ENCODE measurements around the gene RBM26. TPM values are rescaled to one million over a fixed set of nuclear protein-coding genes. Genes with fewer than 3 reads are reported as not detected.

The RBM26 gene
- total RNA-seq, 1 experiment from 2014 or later, result 70.5 TPM

- H3K4me3 Mint-ChIP-seq, result no peak overlapping the region
- no peak overlapping the region for H3K56ac ChIP-seq (ENCODE audit: insufficient read length, low read depth, low read length)
- no peak overlapping the region for H2BK5ac ChIP-seq (ENCODE audit: insufficient read length, low read length)
- H3K4me1 ChIP-seq (ENCODE audit: insufficient read depth, low read length), result no peaks in the 10 kb centered on the region
- H3K9me3 ChIP-seq (ENCODE audit: control insufficient read depth, low read depth, low read length), result no peaks in the 10 kb centered on the region
- no peaks in the 10 kb centered on the region for H3K27me3 ChIP-seq (ENCODE audit: insufficient read depth, low read length)
- H4K20me1 ChIP-seq (ENCODE audit: control insufficient read depth, insufficient read depth, insufficient read length), result no peaks in the 10 kb centered on the region
- no peak overlapping the region for H2BK120ac ChIP-seq (ENCODE audit: low read depth, low read length, poor library complexity, severe bottlenecking)
- H3T11ph ChIP-seq (ENCODE audit: low read length), result no peak overlapping the region
- H3K79me2 ChIP-seq (ENCODE audit: insufficient read depth, low read length), result no peaks in the 10 kb centered on the region
- WGBS (ENCODE audit: extremely low coverage, insufficient read length, low lambda C conversion rate), result no CpG with 5 or more reads among the region's 5 CpGs
- H3K14ac ChIP-seq (ENCODE audit: insufficient read depth, low read length), result no peak overlapping the region
- H3K18ac ChIP-seq (ENCODE audit: insufficient read length, low read depth, low read length), result no peak overlapping the region
- no peak overlapping the region for H4K91ac ChIP-seq (ENCODE audit: insufficient read length, low read depth, low read length)
- no peaks in the 10 kb centered on the region for H3K23me2 ChIP-seq (ENCODE audit: insufficient read length, low read depth, low read length, poor library complexity, severe bottlenecking)
- no peak overlapping the region for H2BK12ac ChIP-seq (ENCODE audit: insufficient read length, low read depth, low read length)
- H2AK5ac ChIP-seq (ENCODE audit: insufficient read length, low read length), result no peak overlapping the region
- no peak for DNase-seq
- H3K9ac ChIP-seq (ENCODE audit: extremely low read depth, insufficient read length, low read length), result no peak overlapping the region
- no peak overlapping the region for H3K4me2 ChIP-seq (ENCODE audit: insufficient read depth, insufficient read length, low read length)
- peaks cover 6 to 19% of the 10 kb centered on the region in 2 experiments for H3K4me1 Mint-ChIP-seq
- H3K27ac Mint-ChIP-seq, result peak overlapping the region in 1 of 3 experiments; percentile 70; a peak in 1 of 7 replicates
- no peaks in the 10 kb centered on the region for H3K27me3 Mint-ChIP-seq (ENCODE audit: low read depth)
- no peak overlapping the region for H4K5ac ChIP-seq (ENCODE audit: insufficient read length, low read depth, low read length)
- no peaks in the 10 kb centered on the region for H3K36me3 Mint-ChIP-seq (ENCODE audit: insufficient read depth in 1 of 3, low read depth in 3 of 3)
- no peak for TF ChIP-seq CTCF (conservative IDR thresholded peaks at IDR 0.05)
- no peaks in the 10 kb centered on the region for H3K79me1 ChIP-seq (ENCODE audit: insufficient read depth, low read depth, low read length, poor library complexity, severe bottlenecking)
- no peak overlapping the region for H3K23ac ChIP-seq (ENCODE audit: insufficient read length, low read depth, low read length)
- no peak overlapping the region for H2BK15ac ChIP-seq (ENCODE audit: low read depth, low read length)
- H4K8ac ChIP-seq (replicated peaks; ENCODE audit: insufficient read length, low read depth, low read length), result no peak overlapping the region
- H3K4ac ChIP-seq (ENCODE audit: low read depth, low read length), result no peak overlapping the region
- no peaks in the 10 kb centered on the region for H3K9me3 Mint-ChIP-seq
- H3K27ac ChIP-seq (ENCODE audit: insufficient read length, low read depth, low read length), result no peak overlapping the region
- H2BK20ac ChIP-seq (ENCODE audit: low read depth, low read length, poor library complexity, severe bottlenecking), result no peak overlapping the region
- H2AFZ ChIP-seq (ENCODE audit: low read length), result no peak overlapping the region
Observed at GRCh38 chr13:79440958-79441528, 35.0 kb upstream of the RBM26 start.
